H9 (cell line): ENCODE measurements around the gene SLCO2A1. TPM values are rescaled to one million over a fixed set of nuclear protein-coding genes. Genes with fewer than 3 reads are reported as not detected.

Experiments
- DNase-seq: peaks from one replicate; pipeline ENCODE4 v3.0.0-alpha.2; 2017
- H2AFZ ChIP-seq: one replicate; pipeline ENCODE4 v1.6.1; 2013; ENCODE audit warnings: mild to moderate bottlenecking, low read length, control low read depth, moderate library complexity
- H2AK5ac ChIP-seq: 2 replicates; pipeline ENCODE4 v1.6.1; 2013; ENCODE audit warnings: low read length, control low read depth, mixed read lengths; ENCODE audit not compliant: insufficient read length
- H2BK120ac ChIP-seq: one replicate; pipeline ENCODE4 v1.6.1; 2013; ENCODE audit warnings: low read depth, mild to moderate bottlenecking, low read length, control low read depth, inconsistent platforms; ENCODE audit not compliant: poor library complexity, severe bottlenecking
- H2BK12ac ChIP-seq: 2 replicates; pipeline ENCODE4 v1.6.1; 2013; ENCODE audit warnings: low read length, control low read depth, mixed read lengths, low read depth; ENCODE audit not compliant: insufficient read length
- H2BK15ac ChIP-seq: 2 replicates; pipeline ENCODE4 v1.6.1; 2013; ENCODE audit warnings: low read depth, low read length, control low read depth
- H2BK20ac ChIP-seq: one replicate; pipeline ENCODE4 v1.6.1; 2013; ENCODE audit warnings: low read depth, mild to moderate bottlenecking, low read length, control low read depth, inconsistent platforms; ENCODE audit not compliant: poor library complexity, severe bottlenecking
- H2BK5ac ChIP-seq: 2 replicates; pipeline ENCODE4 v1.6.1; 2013; ENCODE audit warnings: low read length, control low read depth, mixed read lengths; ENCODE audit not compliant: insufficient read length
- H3K14ac ChIP-seq: 2 replicates; pipeline ENCODE4 v1.6.1; 2013; ENCODE audit warnings: low read length, control low read depth; ENCODE audit not compliant: insufficient read depth
- H3K18ac ChIP-seq: 2 replicates; pipeline ENCODE4 v1.6.1; 2013; ENCODE audit warnings: low read depth, mild to moderate bottlenecking, mixed read lengths, low read length, control low read depth; ENCODE audit not compliant: insufficient read length
- H3K23ac ChIP-seq: 2 replicates; pipeline ENCODE4 v1.6.1; 2013; ENCODE audit warnings: low read length, control low read depth, mixed read lengths, low read depth; ENCODE audit not compliant: insufficient read length
- H3K23me2 ChIP-seq: 2 replicates; pipeline ENCODE4 v1.6.1; 2013; ENCODE audit warnings: low read depth, mild to moderate bottlenecking, mixed read lengths, low read length, control low read depth; ENCODE audit not compliant: insufficient read length, poor library complexity, severe bottlenecking
- H3K27ac ChIP-seq: 2 replicates; pipeline ENCODE4 v1.5.1; 2013; ENCODE audit warnings: low read length, control low read depth, mixed read lengths, low read depth; ENCODE audit not compliant: insufficient read length
- H3K27me3 ChIP-seq: 2 replicates; pipeline ENCODE4 v1.6.1; 2013; ENCODE audit warnings: low read length, control low read depth, inconsistent platforms; ENCODE audit not compliant: insufficient read depth
- H3K4ac ChIP-seq: 2 replicates; pipeline ENCODE4 v1.6.1; 2013; ENCODE audit warnings: low read depth, mild to moderate bottlenecking, control low read depth, inconsistent platforms, low read length, moderate library complexity
- H3K4me1 ChIP-seq: 2 replicates; pipeline ENCODE4 v1.6.1; 2013; ENCODE audit warnings: low read length, control low read depth, inconsistent platforms; ENCODE audit not compliant: insufficient read depth
- H3K4me2 ChIP-seq: 2 replicates; pipeline ENCODE4 v1.6.1; 2013; ENCODE audit warnings: low read length, control low read depth, mixed read lengths; ENCODE audit not compliant: insufficient read length, insufficient read depth
- H3K56ac ChIP-seq: 2 replicates; pipeline ENCODE4 v1.6.1; 2013; ENCODE audit warnings: low read depth, mild to moderate bottlenecking, mixed read lengths, low read length, control low read depth; ENCODE audit not compliant: insufficient read length
- H3K79me1 ChIP-seq: 2 replicates; pipeline ENCODE4 v1.6.1; 2013; ENCODE audit warnings: low read depth, mild to moderate bottlenecking, moderate library complexity, low read length, control low read depth, inconsistent platforms; ENCODE audit not compliant: insufficient read depth, poor library complexity, severe bottlenecking
- H3K79me2 ChIP-seq: 2 replicates; pipeline ENCODE4 v1.6.1; 2013; ENCODE audit warnings: low read length, control low read depth, inconsistent platforms; ENCODE audit not compliant: insufficient read depth
- H3K9ac ChIP-seq: 2 replicates; pipeline ENCODE4 v1.6.1; 2013; ENCODE audit warnings: low read length, control low read depth, mixed read lengths; ENCODE audit not compliant: insufficient read length; ENCODE audit errors: extremely low read depth
- H3K9me3 ChIP-seq: one replicate; pipeline ENCODE4 v1.6.1; 2013; ENCODE audit warnings: low read depth, low read length, inconsistent platforms; ENCODE audit not compliant: control insufficient read depth
- H3T11ph ChIP-seq: one replicate; pipeline ENCODE4 v1.6.1; 2013; ENCODE audit warnings: mild to moderate bottlenecking, low read length, control low read depth, inconsistent platforms
- H4K20me1 ChIP-seq: one replicate; pipeline ENCODE4 v1.6.1; 2013; ENCODE audit not compliant: control insufficient read depth, insufficient read length, insufficient read depth
- H4K5ac ChIP-seq: 2 replicates; pipeline ENCODE4 v1.6.1; 2013; ENCODE audit warnings: low read depth, mild to moderate bottlenecking, mixed read lengths, low read length, control low read depth; ENCODE audit not compliant: insufficient read length
- H4K8ac ChIP-seq: replicated peaks from 2 replicates; pipeline ENCODE4 v1.6.1; 2013; ENCODE audit warnings: low read length, control low read depth, mixed read lengths, low read depth; ENCODE audit not compliant: insufficient read length
- H4K91ac ChIP-seq: 2 replicates; pipeline ENCODE4 v1.6.1; 2013; ENCODE audit warnings: low read depth, mild to moderate bottlenecking, moderate library complexity, mixed read lengths, low read length, control low read depth; ENCODE audit not compliant: insufficient read length
- H3K27ac Mint-ChIP-seq, 3 experiments: 2 replicates in 2 of 3; 3 replicates in 1 of 3; pipeline ENCODE4 v1.8.0; 2020 to 2021; ENCODE audit warnings: mixed read lengths in 3 of 3, mild to moderate bottlenecking in 1 of 3, moderate library complexity in 1 of 3
- H3K27me3 Mint-ChIP-seq: 2 replicates; pipeline ENCODE4 v1.8.0; 2021; ENCODE audit warnings: low read depth, mild to moderate bottlenecking, moderate library complexity, mixed read lengths
- H3K36me3 Mint-ChIP-seq, 3 experiments: 2 replicates in 2 of 3; 3 replicates in 1 of 3; pipeline ENCODE4 v1.8.0; 2020 to 2021; ENCODE audit warnings: low read depth in 3 of 3, mixed read lengths in 3 of 3; ENCODE audit not compliant: insufficient read depth in 1 of 3
- H3K4me1 Mint-ChIP-seq, 2 experiments: 2 replicates each; pipeline ENCODE4 v1.8.0; 2020; ENCODE audit warnings: mixed read lengths in 2 of 2
- H3K4me3 Mint-ChIP-seq, 2 experiments: 2 replicates in 1 of 2; 3 replicates in 1 of 2; pipeline ENCODE4 v1.8.0; 2020 to 2021; ENCODE audit warnings: mild to moderate bottlenecking in 2 of 2, mixed read lengths in 2 of 2, moderate library complexity in 1 of 2
- H3K9me3 Mint-ChIP-seq, 2 experiments: 2 replicates in 1 of 2; 3 replicates in 1 of 2; pipeline ENCODE4 v1.8.0; 2020; ENCODE audit warnings: mild to moderate bottlenecking in 2 of 2, mixed read lengths in 2 of 2, moderate library complexity in 1 of 2
- WGBS: extraction: QIAGEN DNeasy Blood & Tissue Kit; methylation state at CpG from one replicate; pipeline ENCODE4 v1.1.7; 2013; ENCODE audit warnings: missing lambda C conversion rate, low lambda C conversion rate, mixed read lengths; ENCODE audit not compliant: insufficient read length; ENCODE audit errors: extremely low coverage; 5-methylcytosine and 5-hydroxymethylcytosine counted together
- total RNA-seq: library from RNA; stranded (reverse); gene quantifications from 2 replicates; pipeline ENCODE4 v1.2.1, GENCODE V29; 2021
- TF ChIP-seq, protein P1 (sequence below): fragments of 200-600 bp; sonication (generic); conservative IDR thresholded peaks from 3 replicates; pipeline ENCODE4 v1.8.0; 2021; ENCODE audit warnings: antibody characterized with exemption, mild to moderate bottlenecking

Gene SLCO2A1
- total RNA-seq, 1 experiment from 2014 or later = 0.98 TPM

DNA sequence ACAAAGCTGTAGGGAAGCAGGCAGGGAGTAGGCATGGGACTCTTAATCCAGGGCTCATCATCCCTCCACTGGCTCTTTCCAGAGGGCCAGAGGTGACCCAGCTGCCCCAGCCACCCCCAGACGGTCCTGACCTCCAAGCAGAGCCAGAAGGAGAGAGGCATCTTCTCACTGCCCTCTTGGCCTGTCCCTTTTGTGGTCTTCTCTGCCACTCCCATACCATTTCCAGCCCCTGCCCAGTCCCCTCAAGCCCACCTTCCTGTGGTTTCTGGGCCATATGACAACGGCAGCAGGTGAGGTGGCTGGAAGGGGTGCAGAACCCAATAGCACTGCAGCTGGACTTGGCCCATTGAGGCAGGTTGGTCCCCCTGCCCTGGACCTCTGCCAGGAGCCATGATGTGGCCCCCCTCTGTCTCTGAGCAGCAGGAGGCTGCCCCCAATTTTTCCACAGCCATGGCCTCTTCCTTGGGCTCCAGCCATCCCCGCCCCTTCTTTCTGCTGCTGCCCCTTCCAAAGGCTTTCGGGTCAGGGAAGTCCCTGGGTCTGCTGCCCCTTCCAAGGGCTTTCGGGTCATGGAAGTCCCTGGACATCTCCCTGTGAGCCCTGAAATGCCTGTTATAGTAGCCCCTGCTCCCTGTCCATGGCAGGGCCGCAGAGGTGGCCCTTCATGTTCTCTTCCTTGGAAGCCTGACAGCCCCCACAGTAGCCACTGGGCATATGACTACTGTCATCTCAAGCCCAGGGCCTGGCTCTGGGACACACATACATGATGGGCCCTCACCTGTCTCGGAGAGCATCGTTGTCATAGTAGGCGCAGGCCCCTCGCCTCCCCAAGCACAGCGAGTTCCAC is 94.5 kb downstream of the SLCO2A1 start:
- H3K14ac ChIP-seq = no peak overlapping the region
- no peak overlapping the region for H4K8ac ChIP-seq
- H4K5ac ChIP-seq = no peak overlapping the region
- H2BK5ac ChIP-seq = no peak overlapping the region
- no peaks in the 10 kb centered on the region for H3K79me1 ChIP-seq
- H2BK12ac ChIP-seq = no peak overlapping the region
- no peak overlapping the region for H2BK15ac ChIP-seq
- no peak overlapping the region for H3K56ac ChIP-seq
- no peak overlapping the region for H3K4ac ChIP-seq
- Mint-ChIP-seq H3K4me3 (no peak overlapping the region), H3K27ac (no peak overlapping the region), H3K4me1 (peaks cover 0 to 10% of the 10 kb centered on the region in 2 experiments; a peak in 3 of 4 replicates), H3K9me3 (0 out of 5 replicates have a peak, but pooled peaks cover 0 to 2% of the 10 kb centered on the region in 2 experiments), H3K27me3 (peaks cover under 1% of the 10 kb centered on the region; the same call in 1 of the 2 replicates), H3K36me3 (no peaks in the 10 kb centered on the region; a peak in 1 of 7 replicates)
- H3K18ac ChIP-seq = no peak overlapping the region
- no peak overlapping the region for H2AFZ ChIP-seq
- no peaks in the 10 kb centered on the region for H3K79me2 ChIP-seq
- H2BK120ac ChIP-seq = no peak overlapping the region
- WGBS = no CpG with 5 or more reads among the region's 11 CpGs
- H2BK20ac ChIP-seq = no peak overlapping the region
- H3K27ac ChIP-seq = no peak overlapping the region
- no peak overlapping the region for H3K23ac ChIP-seq
- no peaks in the 10 kb centered on the region for H4K20me1 ChIP-seq
- no peak overlapping the region for H3K9ac ChIP-seq
- TF ChIP-seq, protein P1, sequence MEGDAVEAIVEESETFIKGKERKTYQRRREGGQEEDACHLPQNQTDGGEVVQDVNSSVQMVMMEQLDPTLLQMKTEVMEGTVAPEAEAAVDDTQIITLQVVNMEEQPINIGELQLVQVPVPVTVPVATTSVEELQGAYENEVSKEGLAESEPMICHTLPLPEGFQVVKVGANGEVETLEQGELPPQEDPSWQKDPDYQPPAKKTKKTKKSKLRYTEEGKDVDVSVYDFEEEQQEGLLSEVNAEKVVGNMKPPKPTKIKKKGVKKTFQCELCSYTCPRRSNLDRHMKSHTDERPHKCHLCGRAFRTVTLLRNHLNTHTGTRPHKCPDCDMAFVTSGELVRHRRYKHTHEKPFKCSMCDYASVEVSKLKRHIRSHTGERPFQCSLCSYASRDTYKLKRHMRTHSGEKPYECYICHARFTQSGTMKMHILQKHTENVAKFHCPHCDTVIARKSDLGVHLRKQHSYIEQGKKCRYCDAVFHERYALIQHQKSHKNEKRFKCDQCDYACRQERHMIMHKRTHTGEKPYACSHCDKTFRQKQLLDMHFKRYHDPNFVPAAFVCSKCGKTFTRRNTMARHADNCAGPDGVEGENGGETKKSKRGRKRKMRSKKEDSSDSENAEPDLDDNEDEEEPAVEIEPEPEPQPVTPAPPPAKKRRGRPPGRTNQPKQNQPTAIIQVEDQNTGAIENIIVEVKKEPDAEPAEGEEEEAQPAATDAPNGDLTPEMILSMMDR = no peak
- H3K4me1 ChIP-seq = no peaks in the 10 kb centered on the region
- no peak overlapping the region for H2AK5ac ChIP-seq
- no peaks in the 10 kb centered on the region for H3K27me3 ChIP-seq
- peak; percentile 16 for DNase-seq
- H3K9me3 ChIP-seq = no peaks in the 10 kb centered on the region
- H3K23me2 ChIP-seq = no peaks in the 10 kb centered on the region
- H3T11ph ChIP-seq = no peak overlapping the region
- H3K4me2 ChIP-seq = no peak overlapping the region
- no peak overlapping the region for H4K91ac ChIP-seq
